OCI-LY1 (cell line): ENCODE results near the gene TTC16.

ENCODE experiments used
- H2AFZ ChIP-seq: fragments of 200-600 bp; sonication (generic), shearing (Covaris generic); 2 replicates; pipeline ENCODE4 v1.6.0; 2014; ENCODE audit warnings: antibody characterized with exemption, mild to moderate bottlenecking, low read length
- H3F3A ChIP-seq: fragments of 200-600 bp; sonication (generic), shearing (Covaris generic); 2 replicates; pipeline ENCODE4 v1.6.0; 2014; ENCODE audit warnings: mild to moderate bottlenecking, antibody characterized with exemption, low read length, moderate library complexity; ENCODE audit not compliant: insufficient read depth
- H3K27ac ChIP-seq: fragments of 200-600 bp; sonication (generic); 2 replicates; pipeline ENCODE4 v1.5.1; 2014; ENCODE audit warnings: low read length, mixed run types, mild to moderate bottlenecking, low read depth; ENCODE audit not compliant: poor library complexity, severe bottlenecking
- H3K27me3 ChIP-seq: fragments of 200-600 bp; sonication (generic); 2 replicates; pipeline ENCODE4 v1.6.0; 2014; ENCODE audit warnings: antibody characterized with exemption, mild to moderate bottlenecking, low read length, moderate library complexity; ENCODE audit not compliant: insufficient read depth
- H3K36me3 ChIP-seq: fragments of 200-600 bp; sonication (generic); 2 replicates; pipeline ENCODE4 v1.6.1; 2014; ENCODE audit warnings: mild to moderate bottlenecking, antibody characterized with exemption, low read length, moderate library complexity, mixed read lengths; ENCODE audit not compliant: insufficient read depth
- H3K4me1 ChIP-seq: fragments of 200-600 bp; sonication (generic); 2 replicates; pipeline ENCODE4 v1.5.1; 2014; ENCODE audit warnings: mild to moderate bottlenecking, low read length, moderate library complexity; ENCODE audit not compliant: insufficient read depth, severe bottlenecking
- H3K4me2 ChIP-seq: fragments of 200-600 bp; sonication (generic), shearing (Covaris generic); 2 replicates; pipeline ENCODE4 v1.6.1; 2014; ENCODE audit warnings: low read length
- H3K4me3 ChIP-seq: fragments of 200-600 bp; sonication (generic); 2 replicates; pipeline ENCODE4 v1.5.1; 2014; ENCODE audit warnings: low read length, low read depth, mild to moderate bottlenecking, mixed read lengths; ENCODE audit not compliant: poor library complexity, severe bottlenecking
- H3K79me2 ChIP-seq: fragments of 200-600 bp; shearing (Covaris generic); 2 replicates; pipeline ENCODE4 v1.6.1; 2016; ENCODE audit warnings: mixed run types, low read length, mixed read lengths; ENCODE audit not compliant: insufficient read depth
- H3K9ac ChIP-seq: fragments of 200-600 bp; sonication (generic), shearing (Covaris generic); 2 replicates; pipeline ENCODE4 v1.6.1; 2014; ENCODE audit warnings: mild to moderate bottlenecking, low read length, mixed read lengths
- H3K9me2 ChIP-seq: fragments of 200-600 bp; sonication (generic), shearing (Covaris generic); 2 replicates; pipeline ENCODE4 v1.6.1; 2014; ENCODE audit warnings: low read depth, mild to moderate bottlenecking, low read length, mixed read lengths
- H3K9me3 ChIP-seq: fragments of 200-600 bp; shearing (Covaris generic); 2 replicates; pipeline ENCODE4 v1.6.1; 2014; ENCODE audit warnings: low read length, mixed read lengths
- H4K20me1 ChIP-seq: fragments of 200-600 bp; sonication (generic), shearing (Covaris generic); 2 replicates; pipeline ENCODE4 v1.6.0; 2016; ENCODE audit warnings: mild to moderate bottlenecking, low read length; ENCODE audit not compliant: insufficient read depth
- CTCF ChIP-seq: fragments of 200-600 bp; sonication (generic), shearing (Covaris generic); IDR thresholded peaks from 2 replicates; pipeline ENCODE4 v1.5.1; 2017; ENCODE audit warnings: mild to moderate bottlenecking, antibody characterized with exemption, low read length, moderate library complexity, mixed read lengths
- EZH2 ChIP-seq: fragments of 200-600 bp; sonication (generic), shearing (Covaris generic); IDR thresholded peaks from 2 replicates; pipeline ENCODE4 v1.8.0; 2017; ENCODE audit warnings: borderline replicate concordance, mixed run types, mild to moderate bottlenecking, antibody characterized with exemption, low read length, moderate library complexity, mixed read lengths

TTC16 gene

GRCh38 chr9:127716412-127716811 is 533 bp downstream of the TTC16 start:
- no peak overlapping the region for H2AFZ ChIP-seq

GRCh38 chr9:127717766-127718165 is 1.9 kb downstream of the TTC16 start:
- no peak overlapping the region for H2AFZ ChIP-seq
- H3K27me3 ChIP-seq, result peaks cover 4% of the 10 kb centered on the region; the same call in 1 of the 2 replicates
- H3K9me3 ChIP-seq, result no peaks in the 10 kb centered on the region
- H3F3A ChIP-seq, result no peaks in the 10 kb centered on the region
- TF ChIP-seq EZH2, result no peak
- no peak for TF ChIP-seq CTCF
- no peaks in the 10 kb centered on the region for H3K36me3 ChIP-seq
- H3K4me2 ChIP-seq, result no peak overlapping the region
- no peak overlapping the region for H3K4me3 ChIP-seq
- no peaks in the 10 kb centered on the region for H4K20me1 ChIP-seq
- no peak overlapping the region for H3K27ac ChIP-seq
- no peaks in the 10 kb centered on the region for H3K79me2 ChIP-seq
- peaks cover 5% of the 10 kb centered on the region for H3K4me1 ChIP-seq
- H3K9ac ChIP-seq, result no peak overlapping the region
- no peaks in the 10 kb centered on the region for H3K9me2 ChIP-seq

More at GRCh38 chr9:127716412-127716811, 533 bp downstream of the TTC16 start:
- no peak overlapping the region for H3K27ac ChIP-seq
- no peaks in the 10 kb centered on the region for H3K9me2 ChIP-seq
- no peaks in the 10 kb centered on the region for H3K79me2 ChIP-seq
- H3K36me3 ChIP-seq, result no peaks in the 10 kb centered on the region
- no peaks in the 10 kb centered on the region for H3K9me3 ChIP-seq
- H3K4me3 ChIP-seq, result peak overlapping the region; percentile 72
- TF ChIP-seq EZH2 (no peak), CTCF (no peak)
- H3K9ac ChIP-seq, result no peak overlapping the region; the same call in 1 of the 2 replicates
- H3F3A ChIP-seq, result no peaks in the 10 kb centered on the region
- no peaks in the 10 kb centered on the region for H4K20me1 ChIP-seq
- peaks cover 5% of the 10 kb centered on the region for H3K4me1 ChIP-seq
- no peaks in the 10 kb centered on the region for H3K27me3 ChIP-seq
- H3K4me2 ChIP-seq, result peak overlapping the region; percentile 82

GRCh38 chr9:127720031-127720864 is 4.4 kb downstream of the TTC16 start:
- TF ChIP-seq EZH2 (no peak), CTCF (no peak)
- Histone ChIP-seq H3K4me1 (peaks cover 5% of the 10 kb centered on the region), H3K9me2 (no peaks in the 10 kb centered on the region), H3K4me3 (no peak overlapping the region), H3K4me2 (no peak overlapping the region), H3K27ac (no peak overlapping the region), H3K9ac (no peak overlapping the region), H3K9me3 (no peaks in the 10 kb centered on the region), H2AFZ (no peak overlapping the region), H3K79me2 (no peaks in the 10 kb centered on the region), H3K36me3 (no peaks in the 10 kb centered on the region), H3F3A (no peaks in the 10 kb centered on the region), H3K27me3 (peaks cover 4% of the 10 kb centered on the region; the same call in 1 of the 2 replicates), H4K20me1 (no peaks in the 10 kb centered on the region)
